Keratinocyte (primary cell): Measurements from ENCODE around the gene MYOM1.

Experiments
- EZH2 ChIP-seq: IDR thresholded peaks from one replicate; pipeline ENCODE4 v1.6.1; 2012; ENCODE audit warnings: inconsistent platforms, mild to moderate bottlenecking, low read length, moderate library complexity
- TF ChIP-seq, protein P1 (sequence below), 3 experiments: IDR thresholded peaks in 1 of 3; conservative IDR thresholded peaks in 1 of 3; optimal IDR thresholded peaks in 1 of 3; 2 replicates in 2 of 3; 3 replicates in 1 of 3; pipeline versions ENCODE3 to v1.5.1; 2011; ENCODE audit warnings: low read length in 3 of 3, mild to moderate bottlenecking in 3 of 3, moderate library complexity in 2 of 3, control low read depth in 1 of 3, inconsistent platforms in 1 of 3; ENCODE audit not compliant: insufficient read depth in 2 of 3; ENCODE audit errors: extremely low read depth in 1 of 3

GRCh38 chr18:3055816-3056215 is 164.0 kb downstream of the MYOM1 start:
- TF ChIP-seq, protein P1, sequence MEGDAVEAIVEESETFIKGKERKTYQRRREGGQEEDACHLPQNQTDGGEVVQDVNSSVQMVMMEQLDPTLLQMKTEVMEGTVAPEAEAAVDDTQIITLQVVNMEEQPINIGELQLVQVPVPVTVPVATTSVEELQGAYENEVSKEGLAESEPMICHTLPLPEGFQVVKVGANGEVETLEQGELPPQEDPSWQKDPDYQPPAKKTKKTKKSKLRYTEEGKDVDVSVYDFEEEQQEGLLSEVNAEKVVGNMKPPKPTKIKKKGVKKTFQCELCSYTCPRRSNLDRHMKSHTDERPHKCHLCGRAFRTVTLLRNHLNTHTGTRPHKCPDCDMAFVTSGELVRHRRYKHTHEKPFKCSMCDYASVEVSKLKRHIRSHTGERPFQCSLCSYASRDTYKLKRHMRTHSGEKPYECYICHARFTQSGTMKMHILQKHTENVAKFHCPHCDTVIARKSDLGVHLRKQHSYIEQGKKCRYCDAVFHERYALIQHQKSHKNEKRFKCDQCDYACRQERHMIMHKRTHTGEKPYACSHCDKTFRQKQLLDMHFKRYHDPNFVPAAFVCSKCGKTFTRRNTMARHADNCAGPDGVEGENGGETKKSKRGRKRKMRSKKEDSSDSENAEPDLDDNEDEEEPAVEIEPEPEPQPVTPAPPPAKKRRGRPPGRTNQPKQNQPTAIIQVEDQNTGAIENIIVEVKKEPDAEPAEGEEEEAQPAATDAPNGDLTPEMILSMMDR (optimal IDR thresholded peaks at IDR 0.05 in 1 of 3, IDR thresholded peaks at IDR 0.05 in 1 of 3, conservative IDR thresholded peaks at IDR 0.05 in 1 of 3; ENCODE audit: extremely low read depth in 1 of 3, insufficient read depth in 2 of 3, low read length in 3 of 3) = no peak
- TF ChIP-seq EZH2 = no peak
